OCI-M2 (cell line): ENCODE results near the gene FOXC2.
A peak's percentile ranks its signal among the peaks of the same experiment; 100 is the strongest.

ENCODE experiments used
- DNase-seq: peaks from one replicate; lab custom pipeline; 2025; ENCODE audit not compliant: unreplicated experiment; lab: John Stamatoyannopoulos, UW

FOXC2 gene

GRCh38 chr16:86566601-86566965 lies at the start of gene FOXC2:
TSS of gene FOXC2 (plus strand) at chr16:86566829. CDS start at chr16:86567336, 507 bp downstream.
- no peak for DNase-seq

GRCh38 chr16:86517033-86517432 lies 49.6 kb upstream of the FOXC2 start:
- no peak for DNase-seq

- DNase-seq: no peak
Measured at GRCh38 chr16:86517652-86518258, 48.9 kb upstream of the FOXC2 start.

DNA sequence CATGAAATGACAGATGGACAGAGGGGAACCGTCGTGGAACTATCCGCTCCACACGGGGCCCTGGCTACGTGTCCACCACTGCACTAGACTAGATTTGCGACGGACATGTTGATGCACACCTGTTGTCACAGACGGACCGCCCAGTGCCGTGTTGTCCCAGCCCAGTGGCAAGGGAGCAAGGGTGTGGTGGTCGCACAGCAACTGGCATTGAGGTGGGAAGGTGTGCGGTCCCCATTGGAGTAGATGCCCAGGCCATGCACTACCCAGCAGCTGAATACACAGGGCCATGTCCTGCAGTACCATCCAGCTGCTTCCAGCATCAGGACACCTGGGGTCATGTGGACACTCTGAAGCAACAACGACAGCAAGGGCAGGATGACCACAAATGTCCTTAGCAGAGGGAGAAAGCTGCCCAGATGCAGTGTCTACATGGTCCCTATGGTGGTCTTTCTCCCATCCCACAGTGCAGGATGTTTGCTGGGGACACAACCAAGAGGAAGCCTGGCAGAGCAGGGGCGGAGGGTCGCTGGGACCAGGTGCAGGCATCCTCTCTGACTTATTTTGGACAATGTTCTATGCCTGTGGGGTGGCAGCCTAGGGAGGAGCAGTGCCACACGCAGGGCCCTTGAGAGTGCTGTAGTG lies 47.5 kb upstream of the FOXC2 start:
- DNase-seq: no peak

- DNase-seq: peak; percentile 13
Measured at GRCh38 chr16:86519649-86520316, 46.8 kb upstream of the FOXC2 start.

GRCh38 chr16:86520317-86521210 lies 46.1 kb upstream of the FOXC2 start:
- no peak for DNase-seq

DNA sequence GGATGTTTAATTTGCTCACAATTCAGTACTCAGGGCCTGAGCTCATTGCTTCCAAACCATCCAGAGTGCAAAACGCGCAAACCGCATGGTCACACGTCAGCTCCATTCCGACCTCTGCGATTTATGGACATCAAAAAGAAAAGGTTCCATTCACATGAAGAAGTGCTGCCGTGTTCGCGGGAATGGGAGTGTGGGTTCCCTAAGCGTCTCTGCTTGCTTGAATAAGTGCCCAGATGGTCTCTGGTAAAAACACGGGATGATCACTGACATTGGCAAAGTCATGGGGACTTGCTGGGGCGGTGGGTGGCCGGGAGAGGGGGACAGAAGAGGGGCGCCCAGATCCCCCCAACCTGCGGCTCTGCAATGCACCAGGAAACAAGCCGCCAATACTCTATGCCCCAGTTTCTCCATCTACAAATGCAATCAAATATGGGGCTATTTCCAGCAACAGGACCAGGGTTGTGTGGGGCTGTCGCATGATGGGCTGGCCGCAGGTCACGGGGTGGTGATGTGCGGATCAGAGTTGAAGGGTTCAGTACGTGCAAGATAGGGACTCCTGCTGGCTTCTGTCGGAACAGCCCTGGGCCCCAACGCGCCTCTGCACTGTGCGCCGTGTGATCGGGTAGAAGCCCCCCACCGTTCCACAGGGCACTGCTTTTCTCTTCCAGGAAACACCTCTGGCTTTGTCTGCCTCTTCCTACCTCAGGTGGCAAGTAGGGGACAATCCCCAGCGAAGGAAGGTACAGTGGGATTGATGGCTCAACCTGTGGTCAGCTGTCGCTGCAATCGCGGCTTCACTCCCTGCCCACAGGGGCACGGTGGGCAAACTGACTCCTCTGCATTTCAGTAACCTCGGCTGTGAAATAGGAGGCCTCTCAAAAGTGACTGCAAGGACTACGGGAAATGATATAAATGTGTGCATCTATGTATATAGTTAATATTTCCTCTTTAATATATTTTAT lies 45.1 kb upstream of the FOXC2 start:
- no peak for DNase-seq

DNA sequence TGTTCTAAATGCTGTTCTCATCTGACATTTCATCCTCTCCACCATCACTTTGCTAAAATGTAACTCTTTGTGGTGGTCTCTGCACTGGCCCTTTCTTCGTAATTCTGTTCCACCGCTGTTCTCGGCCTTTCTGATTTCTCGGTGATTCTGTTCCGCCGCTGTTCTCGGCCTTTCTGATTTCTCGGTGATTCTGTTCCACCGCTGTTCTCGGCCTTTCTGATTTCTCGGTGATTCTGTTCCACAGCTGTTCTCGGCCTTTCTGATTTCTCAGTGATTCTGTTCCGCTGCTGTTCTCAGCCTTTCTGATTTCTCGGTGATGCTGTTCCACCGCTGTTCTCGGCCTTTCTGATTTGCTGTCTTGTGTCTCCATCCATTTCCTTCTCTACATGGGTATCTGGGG lies 44.0 kb upstream of the FOXC2 start:
- DNase-seq: no peak

GRCh38 chr16:86523166-86523740 lies 43.4 kb upstream of the FOXC2 start:
- no peak for DNase-seq

GRCh38 chr16:86524029-86524428 lies 42.6 kb upstream of the FOXC2 start:
- no peak for DNase-seq

DNA sequence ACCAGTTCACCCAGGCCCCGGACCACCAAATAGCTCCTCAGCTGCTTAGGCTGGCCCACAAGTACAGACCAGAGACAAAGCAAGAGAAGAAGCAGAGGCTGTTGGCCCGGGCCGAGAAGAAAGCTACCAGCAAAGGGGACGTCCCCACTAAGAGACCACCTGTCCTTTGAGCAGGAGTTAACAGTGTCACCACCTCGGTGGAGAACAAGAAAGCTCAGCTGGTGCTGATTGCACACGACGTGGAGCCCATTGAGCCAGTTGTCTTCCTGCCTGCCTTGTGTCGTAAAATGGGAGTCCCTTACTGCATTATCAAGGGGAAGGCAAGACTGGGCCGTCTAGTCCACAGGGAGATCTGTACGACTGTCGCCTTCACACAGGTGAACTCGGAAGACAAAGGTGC lies 40.9 kb upstream of the FOXC2 start:
- no peak for DNase-seq

DNA sequence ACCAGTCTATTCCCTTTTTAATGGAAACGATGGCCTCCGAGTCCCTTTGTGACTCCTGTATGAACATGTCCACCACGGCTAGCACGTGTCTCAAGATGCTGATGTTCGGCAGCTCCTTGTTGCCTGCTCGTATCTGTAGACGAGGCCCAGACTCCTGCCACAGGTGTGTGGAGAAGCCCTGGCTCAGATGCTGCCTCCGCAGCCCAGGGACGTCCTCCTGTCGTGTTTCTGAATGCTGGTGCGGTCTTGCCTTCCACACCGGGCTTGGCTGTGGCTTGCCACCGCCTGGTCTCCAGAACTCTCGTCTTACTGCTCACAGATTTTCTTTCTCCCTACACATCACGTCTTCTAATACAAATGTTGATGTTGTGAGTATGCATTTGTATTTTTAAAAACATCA lies 39.3 kb upstream of the FOXC2 start:
- no peak for DNase-seq

- no peak for DNase-seq
Measured at GRCh38 chr16:86528061-86528929, 38.3 kb upstream of the FOXC2 start.

- no peak for DNase-seq
Measured at GRCh38 chr16:86529160-86529559, 37.5 kb upstream of the FOXC2 start.

GRCh38 chr16:86530251-86531190 lies 36.1 kb upstream of the FOXC2 start:
- no peak for DNase-seq

DNA sequence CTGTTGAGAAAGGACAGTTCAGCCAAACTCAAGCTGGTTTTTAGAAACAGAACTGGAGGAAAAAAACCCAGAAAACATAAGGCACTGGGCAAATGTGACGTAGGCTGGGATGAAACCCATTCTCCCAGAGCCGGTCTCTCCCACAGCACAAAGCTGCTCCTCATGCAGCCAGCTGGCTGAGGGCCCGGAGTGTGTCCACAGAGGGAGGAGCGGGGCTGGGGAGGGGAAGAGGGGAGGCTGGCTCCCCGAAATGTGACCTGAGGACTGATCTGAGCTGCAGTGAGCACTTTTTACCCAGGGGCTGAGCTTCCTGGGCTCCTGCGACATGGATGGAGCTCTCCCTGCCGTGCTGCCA lies 35.5 kb upstream of the FOXC2 start:
- DNase-seq: no peak

DNA sequence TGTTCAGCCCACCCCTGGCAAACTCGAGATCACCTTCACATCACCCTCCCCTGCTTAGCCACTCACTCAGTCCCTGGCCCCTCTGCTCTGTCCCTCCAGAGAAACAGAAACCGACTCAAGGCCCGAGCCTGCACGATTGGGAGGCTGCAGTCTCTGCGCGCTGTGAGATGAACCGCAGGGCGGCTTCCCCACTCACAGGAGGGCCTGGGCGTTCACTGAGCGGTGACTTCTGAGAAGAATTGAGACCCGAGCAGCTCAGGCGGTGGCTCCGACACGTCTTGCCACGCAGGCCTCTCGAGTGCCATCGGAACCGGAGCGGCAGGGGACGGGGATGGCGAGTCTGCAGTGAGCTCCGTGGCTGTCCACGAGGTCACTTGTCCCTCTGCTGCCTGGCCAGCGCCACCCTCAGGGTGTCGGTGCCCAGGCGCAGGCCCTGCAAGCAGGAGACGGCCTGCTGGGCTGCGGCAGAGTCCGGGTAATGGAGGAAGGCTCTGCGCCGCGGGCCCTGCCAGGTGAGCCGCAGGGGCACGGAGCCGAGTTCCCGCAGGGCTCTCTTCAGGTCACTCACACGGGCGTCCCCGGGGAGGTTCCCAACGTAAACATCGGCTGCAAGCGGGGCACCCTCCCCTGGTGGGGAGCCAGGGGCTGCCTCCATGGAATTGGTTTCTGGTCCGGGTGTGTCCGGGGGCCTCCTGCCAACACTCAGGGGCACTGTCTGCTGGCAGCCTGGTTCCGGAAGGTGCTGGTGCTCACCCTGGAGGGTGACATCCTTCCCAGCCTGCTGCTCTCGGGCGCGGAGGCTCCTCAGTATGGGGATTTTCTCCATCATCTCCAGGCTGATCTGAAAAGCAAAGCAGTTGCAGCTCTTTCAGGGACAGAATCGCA lies 34.7 kb upstream of the FOXC2 start:
- no peak for DNase-seq
